Measurements from ENCODE around the gene SCN5A. TPM values are rescaled to one million over a fixed set of nuclear protein-coding genes. Genes with fewer than 3 reads are reported as not detected.

SCN5A gene
- polyA plus RNA-seq, 1 of the 3 experiments (the other 2 are of a cell fraction): 0.18 TPM

DNA sequence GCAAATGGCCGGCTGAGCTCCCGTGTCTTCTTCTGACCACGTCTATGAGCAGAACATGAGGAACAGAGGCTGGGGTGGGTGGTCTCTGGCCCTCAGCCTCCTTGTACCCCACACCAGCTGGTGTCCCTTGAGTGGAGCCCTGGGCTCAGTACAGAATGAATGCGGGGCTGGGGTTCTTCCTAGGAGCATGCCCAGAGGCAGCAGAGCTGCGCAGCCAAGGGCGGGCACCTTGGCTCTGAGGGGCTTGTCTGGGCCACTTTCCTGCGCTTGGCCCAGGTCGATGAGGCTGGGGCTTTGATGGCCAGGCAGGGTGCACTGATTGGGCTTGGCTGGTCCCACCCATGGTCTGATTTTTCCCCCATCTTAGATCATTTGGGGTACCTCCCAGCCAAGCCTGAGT, 6.4 kb downstream of the SCN5A start:
- Histone ChIP-seq H3K36me3 (replicated peaks in 1 of 2; ENCODE audit: control insufficient read depth in 1 of 2, insufficient read depth in 2 of 2, low read length in 1 of 2) (no peaks in the 10 kb centered on the region), H3K9ac (no peak overlapping the region), H3K4me1 (ENCODE audit: control insufficient read depth in 1 of 2, insufficient read depth in 2 of 2, low read depth in 1 of 2, low read length in 1 of 2) (no peaks in the 10 kb centered on the region), H3K4me3 (ENCODE audit: low read depth in 2 of 2, low read length in 1 of 2) (no peak overlapping the region), H3K9me3 (no peaks in the 10 kb centered on the region), H4K20me1 (ENCODE audit: insufficient read depth) (no peaks in the 10 kb centered on the region), H3F3A (replicated peaks; ENCODE audit: insufficient read depth) (no peaks in the 10 kb centered on the region), H3K27me3 (ENCODE audit: insufficient read depth) (peaks cover under 1% of the 10 kb centered on the region; the same call in 1 of the 2 replicates), H3K4me2 (no peak overlapping the region), H3K79me2 (ENCODE audit: insufficient read depth) (no peaks in the 10 kb centered on the region), H3K27ac (ENCODE audit: low read depth in 2 of 2, low read length in 1 of 2) (no peak overlapping the region), H2AFZ (ENCODE audit: low read depth) (no peak overlapping the region), H3K9me2 (no peaks in the 10 kb centered on the region)
- WGBS (ENCODE audit: low lambda C conversion rate): 62% methylated on average over 7 of the region's 8 CpGs
- CTCF ChIA-PET: interaction anchor here (0.7 to 5.9 kb wide), 7 partner anchors 9 to 357 kb away, joined by 3 to 24 read pairs (median 4); no protein-coding TSS in a partner anchor
- POLR2A ChIA-PET: no interaction called here
- TF ChIP-seq TAF1 (IDR thresholded peaks at IDR 0.05; ENCODE audit: borderline replicate concordance, low read depth, low read length) (no peak), NFIC (IDR thresholded peaks at IDR 0.05; ENCODE audit: borderline replicate concordance) (no peak), CHD2 (IDR thresholded peaks at IDR 0.05; ENCODE audit: low read length, partially characterized antibody) (no peak), EZH2phosphoT487 (IDR thresholded peaks at IDR 0.05; ENCODE audit: borderline replicate concordance, low read depth) (no peak), FOSL2 (IDR thresholded peaks at IDR 0.05; ENCODE audit: borderline replicate concordance, low read depth) (no peak), JUND (IDR thresholded peaks at IDR 0.05) (no peak), RXRA (IDR thresholded peaks at IDR 0.05; ENCODE audit: borderline replicate concordance, low read depth) (no peak), SMC3 (IDR thresholded peaks at IDR 0.05; ENCODE audit: low read depth, low read length) (no peak)
- TF ChIP-seq, protein P1, sequence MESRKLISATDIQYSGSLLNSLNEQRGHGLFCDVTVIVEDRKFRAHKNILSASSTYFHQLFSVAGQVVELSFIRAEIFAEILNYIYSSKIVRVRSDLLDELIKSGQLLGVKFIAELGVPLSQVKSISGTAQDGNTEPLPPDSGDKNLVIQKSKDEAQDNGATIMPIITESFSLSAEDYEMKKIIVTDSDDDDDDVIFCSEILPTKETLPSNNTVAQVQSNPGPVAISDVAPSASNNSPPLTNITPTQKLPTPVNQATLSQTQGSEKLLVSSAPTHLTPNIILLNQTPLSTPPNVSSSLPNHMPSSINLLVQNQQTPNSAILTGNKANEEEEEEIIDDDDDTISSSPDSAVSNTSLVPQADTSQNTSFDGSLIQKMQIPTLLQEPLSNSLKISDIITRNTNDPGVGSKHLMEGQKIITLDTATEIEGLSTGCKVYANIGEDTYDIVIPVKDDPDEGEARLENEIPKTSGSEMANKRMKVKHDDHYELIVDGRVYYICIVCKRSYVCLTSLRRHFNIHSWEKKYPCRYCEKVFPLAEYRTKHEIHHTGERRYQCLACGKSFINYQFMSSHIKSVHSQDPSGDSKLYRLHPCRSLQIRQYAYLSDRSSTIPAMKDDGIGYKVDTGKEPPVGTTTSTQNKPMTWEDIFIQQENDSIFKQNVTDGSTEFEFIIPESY (IDR thresholded peaks at IDR 0.05; ENCODE audit: borderline replicate concordance, low read depth): no peak
- peak; percentile 9 for DNase-seq

DNA sequence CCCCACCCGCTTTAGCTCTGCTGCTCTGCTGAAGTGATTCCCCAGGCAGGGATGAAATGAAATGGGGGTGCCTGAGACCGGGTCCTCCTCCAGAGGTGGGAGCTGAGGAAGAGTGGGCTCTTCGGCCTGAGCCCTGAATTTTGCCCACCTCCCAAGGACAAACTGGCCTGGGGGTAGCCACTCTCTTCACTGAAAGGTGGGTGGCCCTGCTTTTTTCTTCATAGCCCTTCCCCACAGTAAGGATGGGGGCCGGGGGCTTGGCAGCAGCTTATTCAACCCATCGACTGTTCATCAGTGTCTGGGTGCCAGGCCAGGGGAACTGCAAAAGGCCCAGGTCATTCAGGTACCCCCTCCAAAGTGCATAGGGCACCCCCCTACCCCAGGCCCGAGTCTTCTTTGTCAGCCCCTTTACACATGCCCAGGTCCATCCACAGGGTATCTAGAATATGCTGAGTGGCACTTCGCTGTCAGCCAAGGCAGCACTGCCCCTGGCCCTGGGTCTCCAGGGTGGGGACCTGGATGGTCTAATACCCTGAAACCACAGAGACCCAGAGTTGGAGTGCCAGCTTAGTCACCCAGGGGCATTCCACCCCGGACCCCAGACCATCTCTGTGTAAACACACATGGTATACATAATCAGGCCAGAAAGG, 7.9 kb downstream of the SCN5A start:
- Histone ChIP-seq H3K27me3 (ENCODE audit: insufficient read depth) (no peaks in the 10 kb centered on the region), H3F3A (replicated peaks; ENCODE audit: insufficient read depth) (no peaks in the 10 kb centered on the region), H3K79me2 (ENCODE audit: insufficient read depth) (no peaks in the 10 kb centered on the region), H3K36me3 (replicated peaks in 1 of 2; ENCODE audit: control insufficient read depth in 1 of 2, insufficient read depth in 2 of 2, low read length in 1 of 2) (no peaks in the 10 kb centered on the region), H4K20me1 (ENCODE audit: insufficient read depth) (no peaks in the 10 kb centered on the region), H3K9me3 (no peaks in the 10 kb centered on the region), H2AFZ (ENCODE audit: low read depth) (no peak overlapping the region), H3K27ac (ENCODE audit: low read depth in 2 of 2, low read length in 1 of 2) (no peak overlapping the region), H3K4me2 (no peak overlapping the region), H3K4me3 (ENCODE audit: low read depth in 2 of 2, low read length in 1 of 2) (no peak overlapping the region), H3K9me2 (no peaks in the 10 kb centered on the region), H3K4me1 (ENCODE audit: control insufficient read depth in 1 of 2, insufficient read depth in 2 of 2, low read depth in 1 of 2, low read length in 1 of 2) (no peaks in the 10 kb centered on the region), H3K9ac (no peak overlapping the region)
- CTCF ChIA-PET: interaction anchor here (1.4 to 3.0 kb wide), 8 partner anchors 10 to 389 kb away, joined by 3 to 24 read pairs (median 6); no protein-coding TSS in a partner anchor
- POLR2A ChIA-PET: no interaction called here
- WGBS (ENCODE audit: low lambda C conversion rate): 62% methylated on average over 4 of the region's 8 CpGs
- DNase-seq: no peak
- no peak for TF ChIP-seq RXRA (IDR thresholded peaks at IDR 0.05; ENCODE audit: borderline replicate concordance, low read depth)
- TF ChIP-seq, protein P2, sequence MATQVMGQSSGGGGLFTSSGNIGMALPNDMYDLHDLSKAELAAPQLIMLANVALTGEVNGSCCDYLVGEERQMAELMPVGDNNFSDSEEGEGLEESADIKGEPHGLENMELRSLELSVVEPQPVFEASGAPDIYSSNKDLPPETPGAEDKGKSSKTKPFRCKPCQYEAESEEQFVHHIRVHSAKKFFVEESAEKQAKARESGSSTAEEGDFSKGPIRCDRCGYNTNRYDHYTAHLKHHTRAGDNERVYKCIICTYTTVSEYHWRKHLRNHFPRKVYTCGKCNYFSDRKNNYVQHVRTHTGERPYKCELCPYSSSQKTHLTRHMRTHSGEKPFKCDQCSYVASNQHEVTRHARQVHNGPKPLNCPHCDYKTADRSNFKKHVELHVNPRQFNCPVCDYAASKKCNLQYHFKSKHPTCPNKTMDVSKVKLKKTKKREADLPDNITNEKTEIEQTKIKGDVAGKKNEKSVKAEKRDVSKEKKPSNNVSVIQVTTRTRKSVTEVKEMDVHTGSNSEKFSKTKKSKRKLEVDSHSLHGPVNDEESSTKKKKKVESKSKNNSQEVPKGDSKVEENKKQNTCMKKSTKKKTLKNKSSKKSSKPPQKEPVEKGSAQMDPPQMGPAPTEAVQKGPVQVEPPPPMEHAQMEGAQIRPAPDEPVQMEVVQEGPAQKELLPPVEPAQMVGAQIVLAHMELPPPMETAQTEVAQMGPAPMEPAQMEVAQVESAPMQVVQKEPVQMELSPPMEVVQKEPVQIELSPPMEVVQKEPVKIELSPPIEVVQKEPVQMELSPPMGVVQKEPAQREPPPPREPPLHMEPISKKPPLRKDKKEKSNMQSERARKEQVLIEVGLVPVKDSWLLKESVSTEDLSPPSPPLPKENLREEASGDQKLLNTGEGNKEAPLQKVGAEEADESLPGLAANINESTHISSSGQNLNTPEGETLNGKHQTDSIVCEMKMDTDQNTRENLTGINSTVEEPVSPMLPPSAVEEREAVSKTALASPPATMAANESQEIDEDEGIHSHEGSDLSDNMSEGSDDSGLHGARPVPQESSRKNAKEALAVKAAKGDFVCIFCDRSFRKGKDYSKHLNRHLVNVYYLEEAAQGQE (IDR thresholded peaks at IDR 0.05; ENCODE audit: low read depth, low read length): no peak
- TF ChIP-seq JUND (IDR thresholded peaks at IDR 0.05): no peak
- TF ChIP-seq, protein P3, sequence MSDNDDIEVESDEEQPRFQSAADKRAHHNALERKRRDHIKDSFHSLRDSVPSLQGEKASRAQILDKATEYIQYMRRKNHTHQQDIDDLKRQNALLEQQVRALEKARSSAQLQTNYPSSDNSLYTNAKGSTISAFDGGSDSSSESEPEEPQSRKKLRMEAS (IDR thresholded peaks at IDR 0.05; ENCODE audit: low read depth): no peak
- TF ChIP-seq, protein P1 (IDR thresholded peaks at IDR 0.05; ENCODE audit: borderline replicate concordance, low read depth): no peak
- TF ChIP-seq, protein P4, sequence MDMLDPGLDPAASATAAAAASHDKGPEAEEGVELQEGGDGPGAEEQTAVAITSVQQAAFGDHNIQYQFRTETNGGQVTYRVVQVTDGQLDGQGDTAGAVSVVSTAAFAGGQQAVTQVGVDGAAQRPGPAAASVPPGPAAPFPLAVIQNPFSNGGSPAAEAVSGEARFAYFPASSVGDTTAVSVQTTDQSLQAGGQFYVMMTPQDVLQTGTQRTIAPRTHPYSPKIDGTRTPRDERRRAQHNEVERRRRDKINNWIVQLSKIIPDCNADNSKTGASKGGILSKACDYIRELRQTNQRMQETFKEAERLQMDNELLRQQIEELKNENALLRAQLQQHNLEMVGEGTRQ (IDR thresholded peaks at IDR 0.05; ENCODE audit: borderline replicate concordance, low read depth, low read length): no peak
- TF ChIP-seq, protein P5, sequence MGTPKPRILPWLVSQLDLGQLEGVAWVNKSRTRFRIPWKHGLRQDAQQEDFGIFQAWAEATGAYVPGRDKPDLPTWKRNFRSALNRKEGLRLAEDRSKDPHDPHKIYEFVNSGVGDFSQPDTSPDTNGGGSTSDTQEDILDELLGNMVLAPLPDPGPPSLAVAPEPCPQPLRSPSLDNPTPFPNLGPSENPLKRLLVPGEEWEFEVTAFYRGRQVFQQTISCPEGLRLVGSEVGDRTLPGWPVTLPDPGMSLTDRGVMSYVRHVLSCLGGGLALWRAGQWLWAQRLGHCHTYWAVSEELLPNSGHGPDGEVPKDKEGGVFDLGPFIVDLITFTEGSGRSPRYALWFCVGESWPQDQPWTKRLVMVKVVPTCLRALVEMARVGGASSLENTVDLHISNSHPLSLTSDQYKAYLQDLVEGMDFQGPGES (IDR thresholded peaks at IDR 0.05; ENCODE audit: low read depth, low read length): no peak
- no peak for TF ChIP-seq FOSL2 (IDR thresholded peaks at IDR 0.05; ENCODE audit: borderline replicate concordance, low read depth)
- no peak for TF ChIP-seq GABPA (IDR thresholded peaks at IDR 0.05; ENCODE audit: low read depth)

Data from SK-N-SH (cell line).